Ascending aorta (tissue), 2 donors: Measurements from ENCODE around the gene DCBLD1. TPM values are rescaled to one million over a fixed set of nuclear protein-coding genes. Genes with fewer than 3 reads are reported as not detected.
A peak's percentile ranks its signal among the peaks of the same experiment; 100 is the strongest.

Experiments used
- DNase-seq, 2 donors: peaks; one replicate each; pipeline ENCODE4 v3.0.0-alpha.2; 2019; ENCODE audit warnings: low spot score in 2 of 2
- H3K27ac ChIP-seq, 2 donors: fragments of 200-600 bp; sonication (generic); one replicate each; pipeline ENCODE4 v1.5.1; 2016 to 2017; ENCODE audit warnings: mild to moderate bottlenecking in 1 of 2
- H3K27me3 ChIP-seq: fragments of 200-600 bp; sonication (generic); one replicate; pipeline ENCODE4 v1.5.1; 2017
- H3K36me3 ChIP-seq, 2 donors: fragments of 200-600 bp; sonication (generic); one replicate each; pipeline ENCODE4 v1.5.1; 2016
- H3K4me1 ChIP-seq, 2 donors: fragments of 200-600 bp; sonication (generic); one replicate each; pipeline ENCODE4 v1.5.1; 2016 to 2017; ENCODE audit warnings: mild to moderate bottlenecking in 1 of 2
- H3K4me3 ChIP-seq, 2 donors: fragments of 200-600 bp; sonication (generic); one replicate each; pipeline ENCODE4 v1.5.1; 2016 to 2017; ENCODE audit warnings: mild to moderate bottlenecking in 1 of 2
- H3K9me3 ChIP-seq, 2 donors: fragments of 200-600 bp; sonication (generic); one replicate each; pipeline ENCODE4 v1.5.1; 2016
- CTCF ChIP-seq, 3 experiments: fragments of 200-600 bp in 2 of 3; fragments of 450-650 bp in 1 of 3; sonication (generic) in 2 of 3; IDR thresholded peaks; one replicate each; pipeline ENCODE4 v1.5.1; 2016 to 2019; ENCODE audit warnings: antibody characterized with exemption in 3 of 3, mild to moderate bottlenecking in 1 of 3, moderate library complexity in 1 of 3
- intact Hi-C: fragments of 100-400 bp; cut with DNase I; formaldehyde crosslinking; loops from one replicate; pipeline ENCODE4 v1.15.1; 2023
- total RNA-seq: library from RNA; depleted of rRNA; stranded (reverse); fragments of >200 nt; gene quantifications from one replicate; pipeline ENCODE4 v1.1.0, GENCODE V29; 2016

Gene DCBLD1
- total RNA-seq, 1 donor from 2014 or later, result 0.85 TPM

GRCh38 chr6:117483004-117483644, 650 bp downstream of the DCBLD1 start:
- H3K27me3 ChIP-seq, result no peaks in the 10 kb centered on the region
- TF ChIP-seq CTCF (IDR thresholded peaks at IDR 0.05), result no peak
- H3K36me3 ChIP-seq, result no peaks in the 10 kb centered on the region
- H3K4me3 ChIP-seq, result peak overlapping the region; percentile 70 to 83
- DNase-seq, result peak in 1 of 2 donors; percentile 76
- peaks cover 4 to 7% of the 10 kb centered on the region in 2 donors for H3K4me1 ChIP-seq
- H3K27ac ChIP-seq, result peak overlapping the region; percentile 87 to 91
- H3K9me3 ChIP-seq, result no peaks in the 10 kb centered on the region
- intact Hi-C loops, result loop anchor here (2.0 to 5.0 kb wide), 4 partner anchors 32 to 1064 kb away; partner anchors contain the start of genes GOPC, NUS1 and PLN

- Histone ChIP-seq H3K27ac (peak overlapping the region; percentile 87 to 91), H3K27me3 (no peaks in the 10 kb centered on the region), H3K36me3 (no peaks in the 10 kb centered on the region), H3K4me1 (peaks cover 4 to 7% of the 10 kb centered on the region in 2 donors), H3K9me3 (no peaks in the 10 kb centered on the region), H3K4me3 (peak overlapping the region; percentile 70 to 83)
- no peak for TF ChIP-seq CTCF (IDR thresholded peaks at IDR 0.05)
- no peak for DNase-seq
- intact Hi-C loops, result loop anchor here (2.0 to 5.0 kb wide), 4 partner anchors 33 to 1064 kb away; partner anchors contain the start of genes GOPC, NUS1 and PLN
Measured at GRCh38 chr6:117483645-117484016, 1.2 kb downstream of the DCBLD1 start.

GRCh38 chr6:117484052-117484646, 1.7 kb downstream of the DCBLD1 start:
- Histone ChIP-seq H3K4me3 (peak overlapping the region; percentile 70 to 83), H3K9me3 (no peaks in the 10 kb centered on the region), H3K4me1 (peaks cover 4 to 7% of the 10 kb centered on the region in 2 donors), H3K27ac (peak overlapping the region; percentile 87 to 91), H3K36me3 (no peaks in the 10 kb centered on the region), H3K27me3 (no peaks in the 10 kb centered on the region)
- intact Hi-C loops, result loop anchor here (5.0 kb wide), 2 partner anchors 193 to 1063 kb away; partner anchors contain the start of genes NUS1 and PLN
- no peak for TF ChIP-seq CTCF (IDR thresholded peaks at IDR 0.05)
- no peak for DNase-seq

- Histone ChIP-seq H3K27ac (no peak overlapping the region), H3K9me3 (no peaks in the 10 kb centered on the region), H3K4me3 (no peak overlapping the region), H3K4me1 (peaks cover 4 to 7% of the 10 kb centered on the region in 2 donors), H3K36me3 (no peaks in the 10 kb centered on the region), H3K27me3 (no peaks in the 10 kb centered on the region)
- no peak for DNase-seq
- intact Hi-C loops, result no loop called here
- TF ChIP-seq CTCF (IDR thresholded peaks at IDR 0.05), result no peak
Measured at GRCh38 chr6:117485433-117485832, 3.0 kb downstream of the DCBLD1 start.

GRCh38 chr6:117487821-117488220, 5.3 kb downstream of the DCBLD1 start:
- intact Hi-C loops, result no loop called here
- Histone ChIP-seq H3K36me3 (no peaks in the 10 kb centered on the region), H3K4me1 (peaks cover 4 to 7% of the 10 kb centered on the region in 2 donors), H3K4me3 (no peak overlapping the region), H3K27me3 (no peaks in the 10 kb centered on the region), H3K27ac (no peak overlapping the region), H3K9me3 (no peaks in the 10 kb centered on the region)
- TF ChIP-seq CTCF (IDR thresholded peaks at IDR 0.05), result no peak
- DNase-seq, result no peak
